Keratinocyte (primary cell): ENCODE data around the gene CIRBP. TPM values are rescaled to one million over a fixed set of nuclear protein-coding genes. Genes with fewer than 3 reads are reported as not detected.

Source experiments
- DNase-seq: peaks from one replicate; pipeline ENCODE4 v3.0.0-alpha.2; 2011; ENCODE audit warnings: low read depth, missing footprints, low spot score
- FAIRE-seq: peaks from 2 replicates; lab custom pipeline; 2011; peaks lifted over from hg19 to GRCh38; lab: Jason Lieb, UNC
- H2AFZ ChIP-seq: 2 replicates; pipeline ENCODE4 v1.6.0; 2012; ENCODE audit warnings: low read length, control low read depth, inconsistent platforms; ENCODE audit not compliant: control insufficient read depth
- H3K27ac ChIP-seq: 2 replicates; pipeline ENCODE4 v1.5.1; 2011; ENCODE audit warnings: low read length; ENCODE audit not compliant: control insufficient read depth, insufficient read depth
- H3K27me3 ChIP-seq: 3 replicates; pipeline ENCODE4 v1.6.0; 2011; ENCODE audit warnings: low read length; ENCODE audit not compliant: control insufficient read depth, insufficient read depth; ENCODE audit errors: extremely low read depth
- H3K36me3 ChIP-seq, 2 experiments: 2 replicates in 1 of 2; 3 replicates in 1 of 2; pipeline ENCODE4 v1.5.1; 2011; ENCODE audit warnings: low read length in 2 of 2, mild to moderate bottlenecking in 1 of 2; ENCODE audit not compliant: control insufficient read depth in 2 of 2, insufficient read depth in 2 of 2; ENCODE audit errors: extremely low read depth in 1 of 2
- H3K4me1 ChIP-seq: 3 replicates; pipeline ENCODE4 v1.5.1; 2011; ENCODE audit warnings: low read length; ENCODE audit not compliant: control insufficient read depth, insufficient read depth; ENCODE audit errors: extremely low read depth
- H3K4me2 ChIP-seq: 3 replicates; pipeline ENCODE4 v1.6.0; 2011; ENCODE audit warnings: low read depth, low read length; ENCODE audit not compliant: control insufficient read depth, insufficient read depth; ENCODE audit errors: extremely low read depth
- H3K4me3 ChIP-seq, 3 experiments: fragments of 200-600 bp in 1 of 3; sonication (generic) in 1 of 3; 2 replicates in 2 of 3; 3 replicates in 1 of 3; pipeline ENCODE4 v1.5.1; 2011 to 2016; ENCODE audit warnings: low read length in 3 of 3, mild to moderate bottlenecking in 3 of 3, control low read depth in 2 of 3, inconsistent platforms in 1 of 3, low read depth in 1 of 3, mixed read lengths in 1 of 3, mixed run types in 1 of 3, moderate library complexity in 1 of 3; ENCODE audit not compliant: control insufficient read depth in 2 of 3, insufficient read depth in 2 of 3; ENCODE audit errors: extremely low read depth in 1 of 3
- H3K79me2 ChIP-seq: 2 replicates; pipeline ENCODE4 v1.6.0; 2012; ENCODE audit warnings: low read length; ENCODE audit not compliant: control insufficient read depth, insufficient read depth
- H3K9ac ChIP-seq: 3 replicates; pipeline ENCODE4 v1.6.0; 2011; ENCODE audit warnings: low read length; ENCODE audit not compliant: control insufficient read depth, insufficient read depth; ENCODE audit errors: extremely low read depth
- H3K9me1 ChIP-seq: 3 replicates; pipeline ENCODE4 v1.6.0; 2011; ENCODE audit warnings: low read length; ENCODE audit not compliant: control insufficient read depth, insufficient read depth; ENCODE audit errors: extremely low read depth
- H3K9me3 ChIP-seq: 2 replicates; pipeline ENCODE4 v1.5.1; 2012; ENCODE audit warnings: low read depth, low read length; ENCODE audit not compliant: control insufficient read depth
- H4K20me1 ChIP-seq: 3 replicates; pipeline ENCODE4 v1.6.0; 2011; ENCODE audit warnings: low read length; ENCODE audit not compliant: control insufficient read depth, insufficient read depth; ENCODE audit errors: extremely low read depth
- EZH2 ChIP-seq: IDR thresholded peaks from one replicate; pipeline ENCODE4 v1.6.1; 2012; ENCODE audit warnings: inconsistent platforms, mild to moderate bottlenecking, low read length, moderate library complexity
- dilution Hi-C: fragments of 300-500 bp; cut with MboI; formaldehyde crosslinking; loops from one replicate; pipeline ENCODE4 v1.7.0; 2020; ENCODE audit warnings: low sequenced_read_pairs; ENCODE audit not compliant: extremely low pct_ligation_motif_present
- polyA plus RNA-seq, 5 experiments: library from polyadenylated mRNA; depleted of rRNA in 3 of 5; stranded (reverse) in 3 of 5; stranded (forward) in 1 of 5; unstranded in 1 of 5; fragments of >200 nt; gene quantifications; 1 replicate in 1 of 5; 2 replicates in 3 of 5; 3 replicates in 1 of 5; pipeline versions ENCODE4 v1.2.1 to v1.2.3, GENCODE V29; 2011 to 2012; ENCODE audit warnings: missing spikeins in 2 of 5, low read depth in 1 of 5, low replicate concordance in 1 of 5
- TF ChIP-seq, protein P1 (sequence below), 3 experiments: IDR thresholded peaks in 1 of 3; conservative IDR thresholded peaks in 1 of 3; optimal IDR thresholded peaks in 1 of 3; 2 replicates in 2 of 3; 3 replicates in 1 of 3; pipeline versions ENCODE3 to v1.5.1; 2011; ENCODE audit warnings: low read length in 3 of 3, mild to moderate bottlenecking in 3 of 3, moderate library complexity in 2 of 3, control low read depth in 1 of 3, inconsistent platforms in 1 of 3; ENCODE audit not compliant: insufficient read depth in 2 of 3; ENCODE audit errors: extremely low read depth in 1 of 3

Gene CIRBP
- polyA plus RNA-seq, 1 donor (not counting 4 experiments of a cell fraction or from before 2014, with no cell fraction given) = 113 TPM

DNA sequence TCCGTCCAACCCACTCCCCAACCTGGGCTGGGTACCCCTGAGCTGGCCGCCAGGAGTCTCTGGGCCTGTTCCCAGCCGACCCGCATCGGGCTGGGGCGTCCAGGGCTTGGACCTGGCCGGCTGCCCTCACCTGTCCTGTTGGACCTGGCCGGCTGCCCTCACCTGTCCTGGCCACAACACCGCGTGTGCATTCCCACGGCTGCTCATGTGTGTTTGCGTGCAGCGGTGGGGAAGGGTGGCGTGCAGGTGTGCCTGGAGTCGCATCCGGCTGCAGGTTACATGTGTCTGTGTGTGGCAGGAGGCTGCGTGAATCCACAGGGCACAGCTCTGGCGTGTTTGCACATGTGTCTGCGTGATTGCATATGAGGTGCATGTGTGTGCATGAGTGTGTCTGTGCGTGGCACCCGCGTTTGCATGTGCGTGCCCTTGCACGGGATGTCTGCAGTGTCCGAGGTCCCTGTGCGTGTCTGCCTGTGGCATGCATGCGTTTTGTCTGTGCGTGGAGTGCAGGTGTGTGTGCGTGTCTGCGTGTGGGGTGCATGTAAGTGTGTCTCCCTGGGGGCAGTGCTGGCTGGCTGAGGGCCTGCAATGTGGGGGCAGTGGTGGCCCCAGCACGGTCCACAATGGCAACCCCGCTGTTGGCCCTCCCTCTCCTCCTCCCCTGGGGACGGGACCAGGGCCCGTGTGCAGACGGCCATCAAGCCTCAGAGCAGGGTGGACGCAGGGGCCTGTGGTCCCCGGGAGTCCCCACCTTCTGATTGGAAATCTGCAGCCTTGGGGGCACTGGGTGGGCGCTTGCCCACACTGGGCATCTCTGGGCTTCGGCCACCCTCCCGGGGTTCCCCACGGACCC lies 19.9 kb downstream of the CIRBP start:
- no peaks in the 10 kb centered on the region for H3K79me2 ChIP-seq
- DNase-seq = no peak
- peaks cover 91% of the 10 kb centered on the region for H3K27me3 ChIP-seq

DNA sequence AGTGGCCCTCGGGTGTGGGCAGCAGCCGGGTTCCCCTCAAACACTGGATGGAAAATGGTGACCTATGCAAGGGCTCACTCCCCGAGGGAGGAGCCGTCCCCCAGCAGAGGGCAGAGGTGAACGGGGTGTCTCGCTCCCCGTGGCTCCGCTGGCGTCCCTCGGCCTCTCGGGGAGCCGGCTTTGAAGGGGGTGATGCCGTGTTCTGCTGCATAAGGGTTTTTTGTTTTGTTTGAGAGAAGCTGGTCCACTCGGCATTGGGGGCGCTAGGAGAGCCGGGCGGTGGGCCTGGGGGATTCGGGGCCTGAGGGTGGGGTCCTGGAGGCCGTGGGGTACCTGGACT lies 20.5 kb downstream of the CIRBP start:
- dilution Hi-C loops = no loop called here
- no peaks in the 10 kb centered on the region for H4K20me1 ChIP-seq
- peaks cover 91% of the 10 kb centered on the region for H3K27me3 ChIP-seq
- TF ChIP-seq, protein P1, sequence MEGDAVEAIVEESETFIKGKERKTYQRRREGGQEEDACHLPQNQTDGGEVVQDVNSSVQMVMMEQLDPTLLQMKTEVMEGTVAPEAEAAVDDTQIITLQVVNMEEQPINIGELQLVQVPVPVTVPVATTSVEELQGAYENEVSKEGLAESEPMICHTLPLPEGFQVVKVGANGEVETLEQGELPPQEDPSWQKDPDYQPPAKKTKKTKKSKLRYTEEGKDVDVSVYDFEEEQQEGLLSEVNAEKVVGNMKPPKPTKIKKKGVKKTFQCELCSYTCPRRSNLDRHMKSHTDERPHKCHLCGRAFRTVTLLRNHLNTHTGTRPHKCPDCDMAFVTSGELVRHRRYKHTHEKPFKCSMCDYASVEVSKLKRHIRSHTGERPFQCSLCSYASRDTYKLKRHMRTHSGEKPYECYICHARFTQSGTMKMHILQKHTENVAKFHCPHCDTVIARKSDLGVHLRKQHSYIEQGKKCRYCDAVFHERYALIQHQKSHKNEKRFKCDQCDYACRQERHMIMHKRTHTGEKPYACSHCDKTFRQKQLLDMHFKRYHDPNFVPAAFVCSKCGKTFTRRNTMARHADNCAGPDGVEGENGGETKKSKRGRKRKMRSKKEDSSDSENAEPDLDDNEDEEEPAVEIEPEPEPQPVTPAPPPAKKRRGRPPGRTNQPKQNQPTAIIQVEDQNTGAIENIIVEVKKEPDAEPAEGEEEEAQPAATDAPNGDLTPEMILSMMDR (optimal IDR thresholded peaks at IDR 0.05 in 1 of 3, IDR thresholded peaks at IDR 0.05 in 1 of 3, conservative IDR thresholded peaks at IDR 0.05 in 1 of 3; ENCODE audit: extremely low read depth in 1 of 3, insufficient read depth in 2 of 3, low read length in 3 of 3) = no peak
- no peak for TF ChIP-seq EZH2
- DNase-seq = no peak
- no peak overlapping the region for H3K27ac ChIP-seq
- no peak for FAIRE-seq
- no peaks in the 10 kb centered on the region for H3K36me3 ChIP-seq
- no peaks in the 10 kb centered on the region for H3K9me1 ChIP-seq
- H2AFZ ChIP-seq = no peak overlapping the region
- H3K4me1 ChIP-seq = no peaks in the 10 kb centered on the region
- no peak overlapping the region for H3K4me2 ChIP-seq
- no peaks in the 10 kb centered on the region for H3K79me2 ChIP-seq
- no peak overlapping the region for H3K4me3 ChIP-seq
- no peak overlapping the region for H3K9ac ChIP-seq
- no peaks in the 10 kb centered on the region for H3K9me3 ChIP-seq

More for the DNA sequence above, 19.9 kb downstream of the CIRBP start:
- Histone ChIP-seq H4K20me1 (peaks cover 3% of the 10 kb centered on the region), H3K9me1 (no peaks in the 10 kb centered on the region), H3K36me3 (no peaks in the 10 kb centered on the region), H3K4me3 (no peak overlapping the region), H3K9me3 (no peaks in the 10 kb centered on the region), H2AFZ (no peak overlapping the region), H3K27ac (no peak overlapping the region), H3K9ac (no peak overlapping the region), H3K4me1 (no peaks in the 10 kb centered on the region), H3K4me2 (no peak overlapping the region)
- dilution Hi-C loops = no loop called here
- FAIRE-seq = no peak
- TF ChIP-seq, protein P1 (optimal IDR thresholded peaks at IDR 0.05 in 1 of 3, IDR thresholded peaks at IDR 0.05 in 1 of 3, conservative IDR thresholded peaks at IDR 0.05 in 1 of 3; ENCODE audit: extremely low read depth in 1 of 3, insufficient read depth in 2 of 3, low read length in 3 of 3) = no peak
- peak; percentile 67 for TF ChIP-seq EZH2
